ENCODE results near the gene EID3.

GRCh38 chr12:104290320-104290719 is 13.2 kb upstream of the EID3 start:
- TF ChIP-seq CTCF (IDR thresholded peaks at IDR 0.05) (no peak), POLR2A (IDR thresholded peaks at IDR 0.05) (no peak)
